OCI-LY7 (cell line): ENCODE results near the gene SATB2. TPM values are rescaled to one million over a fixed set of nuclear protein-coding genes. Genes with fewer than 3 reads are reported as not detected.

Source experiments
- BruUV-seq: library from RNA; stranded (reverse); fragments of 400-500 nt; replicated peaks from 2 replicates; lab custom pipeline; 2021; lab: Mats Ljungman, UMichigan
- CTCF ChIA-PET: fragments of 300-600 bp; sonication (Branson Sonifier 250); formaldehyde crosslinking; loops from one replicate; lab custom pipeline; 2022; ENCODE audit warnings: antibody characterized with exemption; ENCODE audit not compliant: unreplicated experiment; lab: Charles Lee
- POLR2A ChIA-PET: fragments of 300-600 bp; sonication (Branson Sonifier 250); formaldehyde crosslinking; loops from one replicate; lab custom pipeline; 2022; ENCODE audit warnings: antibody characterized with exemption; lab: Charles Lee
- DNase-seq: peaks from one replicate; pipeline ENCODE4 v3.0.0-alpha.2; 2015; ENCODE audit warnings: low spot score
- H2AFZ ChIP-seq: fragments of 200-600 bp; sonication (generic), shearing (Covaris generic); 2 replicates; pipeline ENCODE4 v1.6.1; 2014; ENCODE audit warnings: mild to moderate bottlenecking, antibody characterized with exemption, low read length, moderate library complexity
- H3K27ac ChIP-seq: fragments of 200-600 bp; sonication (generic); 2 replicates; pipeline ENCODE4 v1.5.1; 2014; ENCODE audit warnings: mixed run types, low read depth, mild to moderate bottlenecking, moderate library complexity, low read length, inconsistent platforms; ENCODE audit not compliant: poor library complexity, severe bottlenecking
- H3K36me3 ChIP-seq: fragments of 200-600 bp; sonication (generic); 2 replicates; pipeline ENCODE4 v1.6.1; 2014; ENCODE audit warnings: mild to moderate bottlenecking, antibody characterized with exemption, low read length, moderate library complexity, mixed read lengths; ENCODE audit not compliant: insufficient read depth
- H3K4me1 ChIP-seq: fragments of 200-600 bp; sonication (generic); 2 replicates; pipeline ENCODE4 v1.5.1; 2014; ENCODE audit warnings: mild to moderate bottlenecking, low read length; ENCODE audit not compliant: insufficient read depth, poor library complexity, severe bottlenecking
- H3K4me2 ChIP-seq: fragments of 200-600 bp; sonication (generic); 2 replicates; pipeline ENCODE4 v1.6.1; 2014; ENCODE audit warnings: mild to moderate bottlenecking, low read length
- H3K4me3 ChIP-seq: fragments of 200-600 bp; sonication (generic); 2 replicates; pipeline ENCODE4 v1.5.1; 2014; ENCODE audit warnings: mild to moderate bottlenecking, low read depth, low read length; ENCODE audit not compliant: poor library complexity, severe bottlenecking
- H3K79me2 ChIP-seq: fragments of 200-600 bp; sonication (generic); 2 replicates; pipeline ENCODE4 v1.6.1; 2016; ENCODE audit warnings: low read depth, mild to moderate bottlenecking, low read length, moderate library complexity, mixed read lengths; ENCODE audit not compliant: insufficient read depth
- H3K9me2 ChIP-seq: fragments of 200-600 bp; sonication (generic); 2 replicates; pipeline ENCODE4 v1.6.1; 2016; ENCODE audit warnings: mild to moderate bottlenecking, low read length, mixed read lengths; ENCODE audit not compliant: insufficient read depth
- H3K9me3 ChIP-seq: fragments of 200-600 bp; sonication (generic); 2 replicates; pipeline ENCODE4 v1.6.1; 2014; ENCODE audit warnings: mild to moderate bottlenecking, mixed run types, low read length, mixed read lengths
- H4K20me1 ChIP-seq: fragments of 200-600 bp; sonication (generic); 2 replicates; pipeline ENCODE4 v1.6.1; 2014; ENCODE audit warnings: mild to moderate bottlenecking, antibody characterized with exemption, low read length, moderate library complexity, mixed read lengths; ENCODE audit not compliant: insufficient read depth
- CTCF ChIP-seq: fragments of 200-600 bp; sonication (generic); conservative IDR thresholded peaks from 2 replicates; pipeline ENCODE4 v1.5.1; 2014; ENCODE audit warnings: mild to moderate bottlenecking, antibody characterized with exemption, low read length, moderate library complexity, mixed read lengths
- EZH2phosphoT487 ChIP-seq: fragments of 200-600 bp; sonication (generic); IDR thresholded peaks from 2 replicates; pipeline ENCODE4 v1.6.1; 2018; ENCODE audit warnings: low read depth, borderline replicate concordance, mild to moderate bottlenecking, mixed run types, antibody characterized with exemption, low read length, moderate library complexity, mixed read lengths
- intact Hi-C: fragments of 100-400 bp; cut with micrococcal nuclease; formaldehyde crosslinking; loops from one replicate; pipeline ENCODE4 v1.10.0; 2022; ENCODE audit not compliant: unreplicated experiment
- total RNA-seq, 2 experiments: library from RNA; depleted of rRNA in 1 of 2; stranded (reverse); fragments of >200 nt in 1 of 2; shearing (Covaris generic) in 1 of 2; gene quantifications; 2 replicates each; pipeline ENCODE4 v1.2.3, GENCODE V29; 2014 to 2022

Gene SATB2
- total RNA-seq, 2 experiments from 2014 or later, result 15.9 to 30.7 TPM

- ChIA-PET CTCF (no interaction called here), POLR2A (no interaction called here)
- H3K9me2 ChIP-seq, result no peaks in the 10 kb centered on the region
- intact Hi-C loops, result no loop called here
- H3K27ac ChIP-seq, result no peak overlapping the region
- H4K20me1 ChIP-seq, result no peaks in the 10 kb centered on the region
- H3K9me3 ChIP-seq, result no peaks in the 10 kb centered on the region
- H3K79me2 ChIP-seq, result no peaks in the 10 kb centered on the region
- no peak overlapping the region for H3K4me3 ChIP-seq
- H3K36me3 ChIP-seq, result peaks cover 77% of the 10 kb centered on the region
- H2AFZ ChIP-seq, result no peak overlapping the region
- no TSS peak for BruUV-seq
- no peak overlapping the region for H3K4me2 ChIP-seq
- TF ChIP-seq CTCF (no peak), EZH2phosphoT487 (no peak)
- H3K4me1 ChIP-seq, result peaks cover 20% of the 10 kb centered on the region
- no peak for DNase-seq
Measured at GRCh38 chr2:199325881-199326280, 131.9 kb downstream of the SATB2 start.

DNA sequence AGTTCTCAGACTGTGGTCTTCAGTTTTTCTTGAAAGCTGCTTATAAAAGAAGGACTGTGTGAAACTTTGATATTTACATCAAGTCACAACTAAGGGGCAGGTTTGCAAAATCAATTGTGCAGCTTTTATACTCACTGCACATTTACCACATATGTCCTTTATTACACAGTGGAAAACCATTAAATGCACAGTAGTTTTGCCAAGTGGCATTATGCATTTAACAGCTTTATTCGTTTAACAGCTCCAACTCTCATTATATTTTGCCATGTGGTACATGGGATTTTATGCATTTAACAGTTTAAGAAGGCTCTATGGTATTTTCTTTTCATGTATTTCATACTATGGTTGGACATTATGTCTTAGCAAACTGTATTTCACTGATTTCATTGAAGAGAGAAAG lies 135.6 kb downstream of the SATB2 start:
- Histone ChIP-seq H3K4me3 (no peak overlapping the region), H3K4me2 (no peak overlapping the region), H3K36me3 (peaks cover 93% of the 10 kb centered on the region), H4K20me1 (no peaks in the 10 kb centered on the region), H3K4me1 (no peaks in the 10 kb centered on the region), H3K27ac (no peak overlapping the region), H2AFZ (no peak overlapping the region), H3K9me2 (no peaks in the 10 kb centered on the region), H3K79me2 (no peaks in the 10 kb centered on the region), H3K9me3 (no peaks in the 10 kb centered on the region)
- intact Hi-C loops, result no loop called here
- ChIA-PET POLR2A (interaction anchor here (0.6 to 1.7 kb wide), 3 partner anchors 11 to 24 kb away, joined by 3 to 7 read pairs (median 3); no protein-coding TSS in a partner anchor), CTCF (no interaction called here)
- DNase-seq, result no peak
- TF ChIP-seq CTCF (no peak), EZH2phosphoT487 (no peak)
- no TSS peak for BruUV-seq

GRCh38 chr2:199317646-199318045 lies 140.1 kb downstream of the SATB2 start:
- no peak overlapping the region for H2AFZ ChIP-seq
- H3K9me3 ChIP-seq, result 0 out of 2 replicates have a peak, but pooled peaks cover 2% of the 10 kb centered on the region
- no peak overlapping the region for H3K4me2 ChIP-seq
- TF ChIP-seq CTCF (no peak), EZH2phosphoT487 (no peak)
- no peaks in the 10 kb centered on the region for H3K79me2 ChIP-seq
- peaks cover 92% of the 10 kb centered on the region for H3K36me3 ChIP-seq
- H3K4me3 ChIP-seq, result no peak overlapping the region
- H4K20me1 ChIP-seq, result no peaks in the 10 kb centered on the region
- ChIA-PET CTCF (no interaction called here), POLR2A (no interaction called here)
- intact Hi-C loops, result no loop called here
- no TSS peak for BruUV-seq
- H3K4me1 ChIP-seq, result peaks cover 8% of the 10 kb centered on the region
- no peaks in the 10 kb centered on the region for H3K9me2 ChIP-seq
- H3K27ac ChIP-seq, result no peak overlapping the region
- no peak for DNase-seq
